Epidermal melanocyte (primary cell): ENCODE measurements around the gene POLR1A.

Experiments
- DNase-seq: peaks from one replicate; pipeline ENCODE4 v3.0.0; 2011; ENCODE audit warnings: low spot score; ENCODE audit not compliant: insufficient read length

POLR1A gene

GRCh38 chr2:86065512-86065911 is 40.2 kb downstream of the POLR1A start:
- no peak for DNase-seq

GRCh38 chr2:86064006-86064405 is 41.7 kb downstream of the POLR1A start:
- no peak for DNase-seq

GRCh38 chr2:86062043-86062442 is 43.6 kb downstream of the POLR1A start:
- DNase-seq, result no peak

GRCh38 chr2:86056590-86057331 is 48.9 kb downstream of the POLR1A start:
- no peak for DNase-seq

- DNase-seq, result no peak
Measured at GRCh38 chr2:86055314-86055713, 50.4 kb downstream of the POLR1A start.

GRCh38 chr2:86054535-86055082 is 51.1 kb downstream of the POLR1A start:
- no peak for DNase-seq

- no peak for DNase-seq
Measured at GRCh38 chr2:86053166-86053565, 52.5 kb downstream of the POLR1A start.

- DNase-seq, result no peak
Measured at GRCh38 chr2:86052676-86053075, 53.0 kb downstream of the POLR1A start.

- DNase-seq, result no peak
Measured at GRCh38 chr2:86052265-86052664, 53.4 kb downstream of the POLR1A start.

GRCh38 chr2:86050301-86050700 is 55.4 kb downstream of the POLR1A start:
- no peak for DNase-seq

- DNase-seq, result no peak
Measured at GRCh38 chr2:86049529-86049928, 56.2 kb downstream of the POLR1A start.

- no peak for DNase-seq
Measured at GRCh38 chr2:86048888-86049287, 56.8 kb downstream of the POLR1A start.

GRCh38 chr2:86048383-86048701 is 57.3 kb downstream of the POLR1A start:
- no peak for DNase-seq

GRCh38 chr2:86047575-86048382 is 57.9 kb downstream of the POLR1A start:
- no peak for DNase-seq

- DNase-seq, result no peak
Measured at GRCh38 chr2:86045541-86045940, 60.1 kb downstream of the POLR1A start.

- DNase-seq, result no peak
Measured at GRCh38 chr2:86044614-86045013, 61.1 kb downstream of the POLR1A start.

- no peak for DNase-seq
Measured at GRCh38 chr2:86044045-86044444, 61.6 kb downstream of the POLR1A start.

GRCh38 chr2:86042256-86043168 is 63.2 kb downstream of the POLR1A start:
- no peak for DNase-seq

- no peak for DNase-seq
Measured at GRCh38 chr2:86039963-86040655, 65.6 kb downstream of the POLR1A start.

- DNase-seq, result no peak
Measured at GRCh38 chr2:86039178-86039962, 66.3 kb downstream of the POLR1A start.
